HG03196 (cell line): ENCODE results near the gene CACNA1C.

Experiments
- ATAC-seq: cut with Tn5 transposase; IDR thresholded peaks from one replicate; pipeline ENCODE4 v1.9.1; 2021; ENCODE audit not compliant: unreplicated experiment

Gene CACNA1C

DNA sequence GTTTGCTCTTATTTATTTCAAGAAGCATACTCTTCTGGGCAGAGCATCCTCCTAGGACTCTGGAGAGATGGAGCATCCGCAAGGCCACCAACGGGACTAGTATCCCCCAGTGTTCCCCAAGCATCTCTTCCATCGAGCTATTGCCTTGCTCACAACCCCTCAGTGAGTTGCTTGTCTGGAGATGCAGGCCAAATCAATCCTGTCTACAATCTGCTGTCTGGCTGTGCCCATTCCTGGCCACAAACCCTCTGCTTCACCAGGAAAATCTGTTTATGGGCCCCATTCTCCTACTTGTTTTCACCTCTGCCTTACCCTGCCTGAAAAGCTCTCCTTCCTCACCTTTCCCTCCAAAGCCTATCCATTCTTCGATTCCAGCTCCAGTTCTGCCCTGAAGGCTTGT is 219.2 kb downstream of the CACNA1C start:
- no peak for ATAC-seq

DNA sequence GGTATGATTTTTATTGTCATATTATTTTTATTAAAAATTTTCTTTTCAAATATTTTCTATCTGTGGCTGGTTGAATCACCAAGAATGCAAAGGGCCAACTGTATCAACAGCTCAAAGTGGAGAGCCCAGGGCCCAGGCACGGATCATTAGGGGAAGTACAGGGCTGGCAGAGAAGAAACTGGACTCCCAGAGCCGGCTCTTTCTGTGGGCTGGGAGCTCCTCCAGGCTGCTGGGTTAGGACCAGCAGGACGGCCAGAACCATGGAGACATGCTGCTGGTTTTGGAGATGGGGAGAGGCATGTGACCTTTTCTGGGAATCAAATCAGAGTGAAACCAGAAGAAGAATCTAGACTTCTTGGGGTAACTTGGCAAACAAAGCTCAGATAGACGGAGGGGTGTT is 220.5 kb downstream of the CACNA1C start:
- ATAC-seq: no peak

DNA sequence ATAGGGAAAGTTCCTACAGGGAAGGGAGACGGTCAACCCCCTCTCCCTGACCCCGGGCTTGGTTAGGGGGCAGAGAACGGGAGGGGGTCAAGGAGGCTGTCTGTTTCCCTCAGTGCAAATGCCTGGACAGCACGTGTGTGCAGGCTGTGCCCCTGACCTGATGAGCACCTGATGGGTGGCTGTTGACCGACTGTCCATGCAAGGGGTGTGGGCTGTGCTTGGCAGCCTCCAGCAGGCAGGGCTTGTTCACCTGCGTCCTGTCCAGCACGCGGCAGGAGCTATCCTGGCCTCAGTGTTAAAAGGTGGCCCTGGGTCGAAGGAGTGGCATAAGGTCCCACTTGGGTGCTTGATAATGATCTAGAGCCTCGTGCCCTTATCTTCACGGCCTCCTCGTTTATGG is 221.0 kb downstream of the CACNA1C start:
- no peak for ATAC-seq

DNA sequence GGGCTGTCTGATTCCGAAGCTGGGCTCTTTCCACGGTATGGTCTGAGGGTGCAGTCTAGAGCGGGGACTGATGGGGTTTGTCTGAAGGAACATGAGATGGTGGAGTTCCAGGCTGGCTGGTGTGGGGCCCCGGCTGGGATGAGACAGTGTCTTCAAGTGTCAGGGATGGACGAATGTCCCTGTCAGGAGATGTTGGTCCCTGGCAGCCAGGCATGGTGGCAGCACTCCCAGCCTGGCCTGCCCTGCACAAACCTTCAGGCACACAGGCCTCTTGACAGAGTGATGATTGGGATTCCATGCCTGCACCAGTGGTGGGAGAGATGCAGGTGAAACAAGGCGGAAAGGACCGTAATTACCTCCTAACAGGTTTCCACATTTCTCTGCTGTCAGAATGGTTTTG is 221.9 kb downstream of the CACNA1C start:
- no peak for ATAC-seq

DNA sequence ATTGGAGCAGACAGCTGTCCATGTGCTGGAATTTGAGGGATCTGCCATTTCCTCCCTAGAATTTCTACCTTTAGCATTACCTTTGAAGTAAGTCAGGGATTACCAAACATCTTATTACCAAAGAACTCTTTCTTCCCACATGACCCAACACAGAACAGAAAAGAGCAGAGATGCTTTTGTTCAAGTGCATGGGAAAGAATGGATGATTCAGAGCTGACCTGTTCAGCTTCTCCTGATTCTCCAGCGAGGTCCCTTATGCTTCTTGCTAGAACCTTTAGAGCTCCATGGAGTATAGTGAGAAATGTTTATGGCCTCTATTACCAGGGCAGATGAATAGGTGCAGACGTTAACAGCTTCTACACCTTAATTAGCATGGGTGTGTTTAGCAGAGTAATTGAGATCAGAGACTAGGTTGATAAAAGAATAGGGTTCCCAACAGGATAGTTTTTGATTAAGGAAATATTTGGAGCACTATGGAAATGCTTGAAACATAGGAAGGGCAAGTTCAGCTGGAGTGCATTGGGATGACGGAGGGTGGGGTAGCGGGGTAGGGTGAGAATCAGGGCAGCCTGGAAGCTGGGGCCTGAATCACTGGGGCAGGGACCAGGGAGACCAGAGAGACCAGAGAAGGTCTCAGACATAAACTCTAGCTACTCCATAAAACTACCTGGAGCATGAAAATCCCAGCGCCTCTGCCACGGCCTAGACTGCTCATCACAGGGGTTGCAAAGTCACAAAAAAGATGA is 223.7 kb downstream of the CACNA1C start:
- ATAC-seq: no peak

DNA sequence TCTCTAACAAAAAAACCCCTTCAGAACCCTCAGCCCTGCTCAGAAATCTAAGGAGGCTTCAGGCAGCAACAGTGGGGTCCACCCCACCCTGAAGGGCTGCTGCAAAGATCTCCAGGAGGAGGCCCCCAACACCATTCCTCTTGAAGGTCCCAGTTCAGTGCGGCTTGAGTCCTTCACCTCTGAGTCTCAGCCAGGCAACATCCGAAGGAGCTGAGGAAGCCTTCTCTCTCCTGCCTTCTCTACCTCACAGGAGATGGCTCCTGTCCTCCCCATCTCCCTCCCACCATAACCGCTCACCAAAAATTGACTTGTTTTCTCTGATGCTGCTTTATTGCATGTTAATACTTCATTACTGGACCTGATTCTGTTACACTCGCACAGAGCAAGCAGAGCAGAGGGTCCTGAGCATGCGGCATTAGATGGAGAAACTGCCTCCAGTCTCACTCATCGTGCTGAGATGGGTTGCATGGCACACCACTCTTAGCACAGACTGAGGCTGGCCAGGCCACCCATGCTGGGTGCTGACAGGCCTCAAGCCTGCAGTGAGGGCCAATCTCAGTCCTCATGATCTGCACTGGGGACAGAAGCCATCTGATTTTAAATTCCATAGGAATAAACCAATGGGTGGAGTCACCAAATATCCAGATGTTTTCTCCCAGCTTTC is 224.8 kb downstream of the CACNA1C start:
- no peak for ATAC-seq

DNA sequence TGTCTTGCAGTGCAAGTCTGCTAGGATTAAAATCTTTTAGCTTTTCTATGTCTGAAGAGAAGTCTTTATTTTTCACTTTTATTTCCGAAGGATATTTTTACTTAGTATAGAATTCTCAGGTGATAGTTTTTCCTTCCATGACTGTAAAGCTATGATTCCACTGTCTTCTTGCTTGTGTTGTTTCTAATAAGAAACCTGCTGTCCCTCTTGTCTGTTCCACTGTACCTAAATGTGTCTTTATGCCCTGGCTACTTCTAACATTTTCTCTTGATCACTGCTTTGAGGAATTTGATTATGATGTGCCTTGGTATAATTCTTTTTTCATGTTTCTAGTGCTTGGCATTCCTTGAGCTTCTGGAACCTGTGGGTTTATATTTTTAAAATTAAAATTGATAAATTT is 228.7 kb downstream of the CACNA1C start:
- no peak for ATAC-seq

DNA sequence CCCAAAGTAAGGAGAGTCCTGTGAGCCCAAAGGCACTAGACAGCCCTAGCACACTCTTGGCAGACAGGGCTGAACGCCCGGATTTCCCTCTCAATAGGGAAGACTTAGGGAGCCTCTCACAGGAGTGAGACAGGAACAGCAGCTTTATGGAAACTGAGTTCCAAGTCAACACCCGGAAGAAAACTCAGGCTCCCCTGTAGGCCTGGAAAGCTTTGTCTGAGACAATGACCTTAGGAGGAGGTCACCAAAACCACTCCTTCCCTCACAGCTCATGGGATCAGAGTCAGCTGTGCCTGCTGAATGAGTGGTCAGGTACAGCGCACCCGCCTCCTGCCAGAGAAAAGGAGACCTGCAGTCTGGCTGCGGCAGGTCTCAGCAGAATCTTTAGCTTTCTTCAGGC is 229.5 kb downstream of the CACNA1C start:
- no peak for ATAC-seq

DNA sequence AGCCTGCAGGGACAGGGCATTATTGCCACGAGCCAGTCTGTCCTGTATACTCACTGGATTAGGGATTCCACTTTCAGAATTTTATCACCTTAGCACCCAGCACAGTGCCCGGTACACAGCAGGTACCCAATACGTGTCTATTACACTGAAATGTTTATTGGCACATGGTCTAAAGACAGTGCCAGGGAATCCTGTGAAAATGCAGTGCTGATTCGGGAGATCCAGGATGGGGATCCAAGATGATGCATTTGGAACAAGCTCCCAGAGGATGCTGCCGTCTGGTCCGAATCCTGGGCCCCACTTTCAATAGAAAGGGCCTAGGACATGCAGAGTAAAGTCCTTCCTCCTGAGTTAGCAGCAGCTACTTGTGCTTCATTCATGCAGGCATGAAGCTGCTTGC is 230.7 kb downstream of the CACNA1C start:
- ATAC-seq: no peak

DNA sequence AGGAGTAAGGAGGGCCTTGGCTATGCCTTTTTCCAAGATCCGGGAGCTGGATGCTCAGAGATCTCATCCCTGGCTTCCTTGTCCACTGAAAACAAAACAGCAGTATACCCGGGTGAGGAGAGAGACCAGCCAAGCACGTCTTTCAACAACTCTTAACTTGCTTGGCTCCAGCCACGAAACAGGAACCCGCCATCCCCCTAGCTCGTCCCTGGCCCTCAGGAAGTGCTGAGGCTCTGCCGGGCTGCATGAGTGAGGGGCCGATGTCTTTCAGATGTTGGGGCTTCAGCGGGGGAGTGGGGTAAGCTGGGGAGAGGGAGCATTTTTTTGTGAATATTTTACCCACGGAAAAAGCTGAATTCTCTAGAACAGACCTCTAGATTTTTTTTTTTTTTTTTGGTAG is 231.1 kb downstream of the CACNA1C start:
- ATAC-seq: no peak

DNA sequence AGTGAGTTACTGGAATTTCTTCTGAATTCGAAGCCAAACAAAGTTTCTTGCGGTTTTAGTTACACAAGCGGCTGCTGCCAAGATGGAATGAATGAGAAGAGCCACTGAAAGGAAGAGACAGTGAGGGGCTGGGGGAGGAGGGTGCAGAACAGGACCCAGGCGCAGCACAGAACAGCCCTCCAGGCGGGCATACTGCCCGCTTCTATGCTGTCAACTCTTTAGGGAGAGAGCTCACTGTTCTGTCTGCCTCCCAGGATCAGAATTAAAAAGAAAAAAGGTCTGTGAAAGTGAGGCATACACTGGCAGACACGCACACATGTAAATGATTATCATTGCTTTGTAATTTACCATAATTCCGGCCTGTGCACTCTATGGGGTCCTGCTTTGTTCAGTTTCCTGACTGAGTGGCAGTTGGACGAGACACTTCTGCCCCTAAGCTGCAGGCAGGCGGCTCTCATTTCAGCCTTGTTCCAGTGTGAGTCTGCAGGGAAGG is 231.6 kb downstream of the CACNA1C start:
- no peak for ATAC-seq

DNA sequence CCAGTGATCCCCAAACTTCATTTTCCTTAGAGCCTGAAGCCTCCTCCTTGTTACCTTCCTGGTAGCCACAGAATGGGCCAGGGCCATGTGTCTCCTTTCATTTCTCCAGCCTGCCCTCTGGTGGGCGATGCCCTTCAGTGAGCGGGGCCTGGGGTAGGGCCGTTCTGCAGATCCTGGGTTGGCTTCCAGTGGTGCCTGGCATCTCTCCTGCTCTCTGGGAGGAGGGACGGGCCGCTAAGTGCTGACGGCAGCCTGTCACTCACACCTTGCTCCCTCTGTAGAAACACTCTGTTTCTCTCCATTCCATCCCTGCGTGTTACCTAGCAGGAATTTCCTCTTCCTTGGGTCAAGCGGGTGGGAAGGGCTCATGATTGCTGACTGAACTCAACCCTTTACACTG is 232.1 kb downstream of the CACNA1C start:
- ATAC-seq: no peak

DNA sequence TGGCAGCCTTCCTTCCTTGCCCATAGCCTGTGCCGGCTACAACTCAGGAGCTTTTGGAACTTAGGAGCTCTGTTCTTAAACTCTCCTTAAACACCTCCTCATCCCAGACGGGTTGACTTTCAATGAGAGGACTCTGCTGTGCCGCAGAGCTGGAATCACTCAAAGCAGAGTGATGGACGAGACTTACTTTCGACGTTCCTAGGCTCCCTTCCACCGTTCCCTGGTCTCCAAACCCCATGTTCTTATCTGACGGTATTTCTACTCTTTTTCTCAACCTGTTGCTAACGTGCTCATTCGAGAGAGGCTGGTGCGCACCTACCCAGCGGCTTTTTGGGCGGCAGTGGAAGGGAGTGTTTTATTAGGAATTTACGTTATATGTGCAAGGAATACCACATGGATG is 232.7 kb downstream of the CACNA1C start:
- ATAC-seq: no peak

DNA sequence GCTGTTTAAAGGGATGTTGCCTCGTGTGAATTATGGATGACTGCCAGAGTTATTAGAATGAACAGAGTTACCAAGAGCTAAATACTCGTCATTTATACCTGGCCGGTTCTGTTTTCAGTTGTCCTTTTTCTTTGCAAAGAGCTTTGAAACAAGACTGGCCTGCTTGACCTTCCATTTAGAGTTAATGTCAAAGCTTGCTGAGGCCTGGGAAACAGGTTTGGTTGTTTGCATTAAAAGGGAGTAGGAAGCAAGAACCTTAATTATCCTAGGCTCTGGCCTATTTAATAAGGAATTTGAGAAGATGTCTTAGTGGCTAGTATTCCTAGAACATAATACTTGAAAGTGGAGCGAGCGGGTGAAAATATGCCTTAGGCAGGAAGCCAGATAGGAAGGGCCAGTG is 233.3 kb downstream of the CACNA1C start:
- no peak for ATAC-seq

DNA sequence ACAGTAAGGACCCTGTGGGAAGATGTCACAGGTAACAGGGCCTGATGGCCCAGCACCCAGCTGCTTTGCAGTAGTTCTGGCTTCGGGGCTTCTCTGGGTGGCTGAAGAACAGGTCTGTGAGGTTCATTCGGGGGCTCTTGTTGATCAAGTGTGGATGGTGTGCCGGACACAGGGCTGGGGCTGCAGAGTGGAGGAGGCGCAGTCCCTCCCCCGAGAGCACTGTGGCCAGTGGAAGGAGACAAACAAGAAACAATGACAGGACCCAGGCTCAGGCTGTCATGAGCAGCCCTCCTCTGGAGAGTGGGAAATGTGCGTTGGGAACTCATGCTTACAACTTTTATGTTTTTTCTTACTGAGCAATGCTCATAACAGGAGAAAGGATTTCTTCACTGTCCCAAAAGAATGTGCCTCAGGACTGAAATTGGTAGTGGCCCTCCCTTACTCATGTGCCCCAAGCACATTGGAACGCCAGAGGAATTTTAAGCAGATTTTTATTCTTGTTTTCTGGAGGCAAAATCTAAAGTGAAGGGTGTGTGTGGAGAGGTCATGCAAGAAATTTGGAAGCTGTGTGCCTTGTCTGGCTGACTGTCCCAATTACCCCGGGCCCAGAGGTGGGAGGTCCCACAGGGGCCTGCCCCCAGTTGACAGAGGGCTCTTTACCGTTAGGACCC is 233.8 kb downstream of the CACNA1C start:
- no peak for ATAC-seq

DNA sequence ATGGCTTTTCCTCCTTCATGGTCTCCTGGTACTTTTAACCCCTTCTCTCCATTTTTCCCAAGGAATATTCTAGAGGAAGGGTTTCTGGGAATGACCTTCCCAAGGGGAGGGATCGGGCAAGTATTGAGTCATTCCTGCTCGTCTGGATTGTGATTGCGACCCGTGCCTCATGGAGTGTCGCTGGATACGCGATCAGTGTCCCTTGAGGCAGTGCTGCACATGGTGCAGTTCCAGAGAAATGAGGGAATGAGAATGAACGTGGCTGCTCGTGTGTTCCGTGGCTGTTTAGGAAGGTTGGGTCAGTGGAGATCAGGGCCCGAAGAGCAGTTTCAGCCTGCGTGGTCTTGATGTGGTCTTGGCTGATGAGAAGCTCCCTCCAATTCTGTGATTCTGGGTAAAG is 234.4 kb downstream of the CACNA1C start:
- ATAC-seq: no peak

DNA sequence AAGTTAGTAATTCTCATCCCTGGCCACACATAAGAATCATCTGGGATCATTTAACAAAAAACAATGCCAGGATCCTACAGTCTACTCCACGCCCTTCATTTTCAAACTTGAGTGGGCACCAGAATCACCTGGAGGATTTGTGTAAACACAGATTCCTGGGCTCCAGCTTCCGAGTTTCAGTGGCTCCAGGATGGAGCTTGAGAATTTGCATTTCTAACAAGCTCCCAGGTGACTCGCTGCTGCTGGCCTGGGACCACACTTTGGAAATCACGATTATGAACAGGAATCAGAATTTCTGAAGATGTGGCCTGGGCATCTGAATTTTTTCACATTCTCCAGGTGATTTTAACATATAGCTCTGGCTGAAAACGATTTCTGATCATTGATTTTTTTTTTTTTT is 234.8 kb downstream of the CACNA1C start:
- ATAC-seq: no peak

DNA sequence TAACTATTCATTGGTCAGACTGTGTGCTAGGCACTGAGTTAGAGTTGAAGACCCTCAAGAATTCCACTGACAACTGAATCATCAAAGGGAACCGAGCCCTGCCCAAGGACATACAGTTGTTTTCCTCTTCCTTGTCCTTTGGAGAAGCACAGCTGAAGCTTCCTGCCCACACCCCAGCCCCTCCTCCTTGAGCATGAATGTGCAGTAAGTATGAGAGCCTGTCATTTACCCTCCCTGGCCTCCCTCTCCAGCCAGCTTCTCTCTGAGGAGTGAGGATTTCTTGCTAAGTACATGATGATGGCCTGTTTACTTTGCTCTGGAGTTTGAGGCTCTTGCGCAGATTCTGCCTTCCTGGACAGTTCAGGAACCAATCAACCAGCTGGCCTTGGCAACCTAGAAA is 235.2 kb downstream of the CACNA1C start:
- no peak for ATAC-seq

DNA sequence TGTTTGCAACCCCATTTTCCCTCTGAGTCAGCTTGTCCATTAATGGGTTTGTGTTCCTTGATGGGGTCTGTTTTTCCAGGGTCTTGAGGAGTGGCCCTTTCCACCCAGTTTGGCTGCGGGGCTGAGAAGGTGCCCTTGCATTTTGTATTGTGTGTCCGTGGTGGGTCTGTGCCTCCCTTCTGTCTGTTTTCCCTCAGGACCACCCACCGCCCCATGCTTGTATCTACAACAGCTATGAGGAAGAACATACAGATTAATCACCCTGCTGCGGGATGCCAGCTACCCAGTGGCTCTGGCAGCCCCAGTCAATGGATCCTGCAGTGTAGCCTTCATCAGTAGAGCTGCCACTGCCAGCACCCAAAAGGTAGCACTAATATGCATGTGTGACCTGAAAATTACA is 235.7 kb downstream of the CACNA1C start:
- ATAC-seq: no peak

DNA sequence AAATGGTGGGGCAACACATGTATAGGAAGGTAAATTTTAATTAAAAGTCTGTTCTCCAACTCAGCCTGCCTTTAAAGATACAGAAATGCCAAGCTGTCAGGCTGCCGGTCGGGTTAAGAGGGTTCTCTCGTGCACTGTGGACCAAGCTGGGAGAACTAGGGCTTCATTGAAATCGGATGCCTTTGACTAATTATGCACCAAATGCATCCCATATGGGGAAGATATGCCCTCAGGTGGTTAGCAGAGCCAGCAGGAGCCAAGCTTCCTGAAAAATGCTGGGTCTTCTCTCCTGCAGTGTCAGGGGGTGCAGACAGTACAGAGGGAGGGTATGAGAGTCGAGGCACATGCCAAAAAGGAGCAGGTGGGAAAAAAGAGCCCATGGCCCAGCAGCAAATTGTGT is 236.1 kb downstream of the CACNA1C start:
- no peak for ATAC-seq

DNA sequence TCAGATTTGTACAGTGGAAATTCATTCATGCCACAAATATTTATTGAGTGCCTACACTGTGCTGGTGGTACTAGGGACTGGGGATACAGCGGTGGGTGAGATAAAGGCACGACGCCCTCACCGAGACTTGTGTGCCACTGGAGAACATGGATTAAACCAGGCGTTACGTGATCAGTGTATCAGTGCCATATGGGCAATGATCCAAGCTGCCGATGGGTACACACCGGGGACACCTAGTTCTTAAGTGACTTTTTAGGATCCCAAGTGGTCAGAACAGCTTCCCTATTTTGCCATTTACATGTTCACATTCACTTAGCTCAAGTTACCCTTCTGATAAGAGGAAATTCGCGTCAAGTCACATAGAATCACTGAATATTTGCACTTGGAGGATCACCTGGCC is 236.7 kb downstream of the CACNA1C start:
- no peak for ATAC-seq

DNA sequence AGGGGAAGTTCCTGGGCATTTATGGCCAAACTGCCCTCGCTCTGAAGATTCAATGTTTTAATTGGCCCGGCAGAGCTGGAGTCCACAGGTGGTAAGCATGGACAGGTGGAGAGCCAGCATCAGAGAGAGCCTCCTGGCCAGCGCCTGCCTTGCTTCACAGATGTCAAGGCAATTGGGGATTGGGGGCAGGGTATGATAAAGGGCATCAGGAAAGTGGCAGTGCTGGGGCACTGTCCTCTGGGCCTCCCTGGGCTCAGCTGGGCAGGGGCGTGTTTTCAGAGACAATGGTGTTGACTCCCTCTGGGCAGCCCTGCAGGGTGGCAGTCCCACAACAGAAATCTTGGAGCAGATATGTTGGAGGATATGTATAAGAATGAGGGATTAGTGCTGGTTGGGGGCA is 237.3 kb downstream of the CACNA1C start:
- ATAC-seq: no peak
